HG03558 (cell line): ENCODE data around the gene PNPLA2.

Source experiments
- ATAC-seq: cut with Tn5 transposase; IDR thresholded peaks from one replicate; pipeline ENCODE4 v1.9.1; 2021; ENCODE audit warnings: moderate number of reproducible peaks; ENCODE audit not compliant: unreplicated experiment; ENCODE audit errors: extremely low read depth

PNPLA2 gene

GRCh38 chr11:868394-868793 is 49.7 kb downstream of the PNPLA2 start:
- ATAC-seq: no peak

DNA sequence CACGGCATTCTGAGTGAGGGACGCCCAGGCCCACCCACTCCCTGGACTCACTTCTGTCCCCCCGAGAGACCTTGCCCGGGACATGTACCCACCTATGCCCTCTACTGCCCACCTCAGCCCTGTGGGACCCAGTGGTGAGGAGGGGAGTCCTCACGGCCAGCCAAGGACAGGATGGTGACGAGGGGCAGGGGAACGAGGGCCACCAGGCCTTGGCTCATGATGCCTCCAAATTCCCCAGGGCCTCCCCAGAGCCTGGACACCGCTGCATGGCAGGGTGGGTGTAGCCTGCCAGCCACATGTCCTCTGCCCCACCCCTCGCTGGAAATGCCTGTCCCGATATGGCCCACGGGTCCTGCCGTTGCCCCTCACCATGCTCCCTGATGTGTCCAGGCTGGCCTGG is 50.1 kb downstream of the PNPLA2 start:
- ATAC-seq: no peak

- no peak for ATAC-seq
These were observed 50.8 kb downstream of the PNPLA2 start for GRCh38 chr11:869399-870126.

- ATAC-seq: no peak
These were observed 51.4 kb downstream of the PNPLA2 start for GRCh38 chr11:870127-870413.

- ATAC-seq: no peak
These were observed 51.7 kb downstream of the PNPLA2 start for GRCh38 chr11:870418-870817.

DNA sequence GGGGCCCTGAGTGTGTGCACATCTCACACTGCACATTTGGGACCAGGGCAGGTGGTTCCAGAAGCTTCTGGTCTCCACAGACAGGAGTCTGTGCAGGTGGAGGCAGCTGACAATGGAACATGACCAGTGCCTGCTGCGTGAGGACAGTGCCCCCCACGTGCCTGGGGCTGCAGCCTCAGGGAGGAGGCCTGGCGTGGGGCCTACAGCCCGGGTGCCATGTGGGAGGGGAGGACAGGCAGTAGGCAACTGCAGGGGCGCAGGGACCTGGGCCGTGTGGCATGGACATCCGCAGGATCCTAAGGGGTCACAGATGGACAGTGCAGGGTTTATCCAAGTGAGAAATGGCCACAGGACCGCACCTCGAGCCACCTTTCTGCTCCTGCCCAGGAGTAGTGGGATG is 52.8 kb downstream of the PNPLA2 start:
- no peak for ATAC-seq

DNA sequence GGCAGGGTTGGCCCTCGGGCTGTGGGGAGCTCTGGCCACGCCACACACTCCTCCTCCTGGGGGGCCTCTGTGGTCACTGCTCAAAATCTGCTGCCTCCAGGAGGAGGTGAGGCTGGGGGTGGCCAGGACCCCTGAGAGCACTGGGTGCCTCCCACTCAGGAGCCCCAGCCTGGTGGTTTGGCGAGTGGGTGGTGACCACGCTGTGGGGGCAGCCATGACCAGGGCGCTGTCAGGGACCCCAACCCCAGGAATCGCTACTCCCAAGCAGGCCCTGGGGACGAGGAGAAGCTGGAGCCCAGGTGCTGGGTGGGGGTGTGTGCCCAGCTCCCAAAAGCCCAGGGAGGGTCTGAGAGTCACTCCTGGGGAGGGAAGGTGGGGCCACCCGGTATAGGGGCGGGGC is 54.1 kb downstream of the PNPLA2 start:
- ATAC-seq: no peak

GRCh38 chr11:873706-874105 is 55.0 kb downstream of the PNPLA2 start:
- ATAC-seq: no peak
